Hematopoietic multipotent progenitor cell treated with erythropoietin and hydrocortisone succinate and interleukin-3 and kit ligand, for 17 days (in vitro differentiated cells): Measurements from ENCODE around the gene RASA1.
"Not testable (repeated sequence)": the region's sequence is repeated elsewhere in the genome, so short reads cannot be mapped to it uniquely, and the experiment has no call there.

ENCODE experiments used
- DNase-seq: peaks from one replicate; pipeline ENCODE4 v3.0.0-alpha.2; 2015; ENCODE audit warnings: low spot score

Gene RASA1

DNA sequence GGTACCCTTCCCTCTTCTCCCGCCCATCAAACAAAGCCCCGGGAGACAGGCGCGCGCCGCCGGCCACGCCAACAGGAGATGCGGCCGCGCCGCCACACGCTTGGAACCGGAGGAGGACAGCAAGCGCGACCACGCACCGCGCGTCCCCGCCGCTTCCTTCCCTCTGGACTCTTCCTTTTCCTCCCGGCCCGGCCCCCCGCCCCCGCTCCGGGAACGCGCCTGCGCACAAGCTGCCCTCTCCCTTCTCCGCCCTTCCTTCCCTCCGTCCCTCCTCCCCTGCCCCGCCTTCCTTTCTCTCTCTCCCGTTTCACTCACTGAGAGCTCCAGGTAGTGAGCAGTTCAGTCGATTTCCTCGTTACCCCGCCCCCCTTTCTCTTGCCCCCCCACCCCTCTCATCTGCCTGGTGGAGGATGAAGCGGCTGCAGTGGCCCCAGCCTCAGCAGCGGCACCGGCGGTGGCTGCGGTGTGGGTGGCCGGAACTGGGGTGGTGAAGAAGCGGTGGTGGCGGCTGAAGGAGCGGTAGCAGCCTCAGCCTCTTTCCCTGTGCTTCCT, at the start of gene RASA1:
Gene RASA1 (plus strand): TSS at position 310 of the 552 bp plus-strand sequence. CDS start 569 bp downstream, outside the sequence.
- peak; percentile 73 for DNase-seq

DNA sequence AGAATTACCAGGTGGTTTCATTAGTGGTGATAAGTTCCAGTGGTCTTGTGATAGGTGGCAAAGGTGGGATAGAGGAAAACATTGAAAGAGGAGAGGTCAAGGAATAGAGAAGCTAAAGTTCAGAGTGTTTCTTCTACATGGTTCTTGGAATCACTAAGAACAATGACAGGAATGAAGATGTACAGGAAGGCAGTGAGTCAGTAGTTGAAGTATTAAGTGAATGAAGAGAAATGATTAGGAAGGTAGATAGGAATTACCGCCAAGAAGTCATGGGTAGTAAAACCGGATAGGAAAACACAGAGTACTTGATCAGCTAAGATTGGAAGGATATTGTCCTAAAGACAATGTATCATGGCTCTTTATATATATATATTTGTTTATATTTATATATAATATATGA, 37.9 kb upstream of the RASA1 start:
- no peak for DNase-seq

GRCh38 chr5:87231037-87231808, 36.5 kb upstream of the RASA1 start:
- DNase-seq, result no peak

DNA sequence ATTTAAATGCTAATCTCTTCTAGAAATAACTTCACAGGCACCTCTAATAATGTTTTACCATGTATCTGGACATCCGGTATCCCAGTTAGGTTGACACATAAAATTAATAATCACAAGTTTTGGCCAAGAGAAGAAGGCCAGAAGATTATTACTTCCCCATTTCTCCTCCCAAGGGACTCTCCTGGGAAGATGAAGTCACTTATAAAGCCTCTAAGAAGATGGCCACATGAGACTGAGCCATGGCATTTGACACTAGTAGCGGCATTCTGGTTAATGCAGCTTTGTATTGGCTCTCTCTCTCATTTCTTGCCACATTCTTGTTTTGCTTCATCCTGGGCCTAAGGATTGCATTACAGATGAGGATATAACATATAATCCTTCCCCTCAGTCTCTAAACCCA, 34.5 kb upstream of the RASA1 start:
- no peak for DNase-seq

DNA sequence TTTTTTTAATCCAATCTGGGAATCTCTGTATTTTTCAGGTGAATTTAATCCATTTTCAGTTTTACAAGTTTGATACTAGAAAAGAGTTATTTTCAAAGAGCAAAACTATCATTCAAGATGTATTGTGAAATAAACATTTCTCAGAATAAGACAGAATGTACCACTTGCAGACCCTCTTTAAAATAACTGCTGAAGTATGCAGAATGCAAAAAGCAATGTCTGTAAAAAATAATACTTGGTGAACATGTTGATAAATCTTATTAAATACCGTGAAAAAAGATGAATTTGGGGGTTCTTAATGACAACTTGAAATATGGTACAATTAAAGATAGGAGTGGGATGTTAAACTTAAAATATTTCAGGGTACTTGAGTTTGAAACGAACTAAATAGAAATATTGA, 26.1 kb upstream of the RASA1 start:
- DNase-seq, result no peak

DNA sequence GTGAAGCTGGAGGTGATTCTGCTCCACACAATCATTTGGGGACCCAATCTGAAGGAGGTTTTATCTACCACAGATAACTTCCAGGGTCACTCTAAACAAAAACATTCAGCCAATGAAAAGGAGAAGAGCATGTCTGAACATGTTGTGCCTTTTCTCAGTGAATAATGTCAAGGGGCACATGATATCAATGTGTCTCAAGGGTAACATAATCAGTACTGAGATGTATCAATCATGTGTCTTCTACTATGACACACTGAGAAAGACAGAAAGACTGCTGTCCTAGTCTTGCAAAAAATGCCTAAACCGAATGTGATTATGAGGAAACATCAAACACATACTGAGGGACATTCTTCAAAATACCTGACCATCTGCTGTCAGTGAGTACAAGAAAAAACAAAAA, 25.4 kb upstream of the RASA1 start:
- DNase-seq, result no peak

- no peak for DNase-seq
Observed at GRCh38 chr5:87243161-87243844, 24.4 kb upstream of the RASA1 start.

DNA sequence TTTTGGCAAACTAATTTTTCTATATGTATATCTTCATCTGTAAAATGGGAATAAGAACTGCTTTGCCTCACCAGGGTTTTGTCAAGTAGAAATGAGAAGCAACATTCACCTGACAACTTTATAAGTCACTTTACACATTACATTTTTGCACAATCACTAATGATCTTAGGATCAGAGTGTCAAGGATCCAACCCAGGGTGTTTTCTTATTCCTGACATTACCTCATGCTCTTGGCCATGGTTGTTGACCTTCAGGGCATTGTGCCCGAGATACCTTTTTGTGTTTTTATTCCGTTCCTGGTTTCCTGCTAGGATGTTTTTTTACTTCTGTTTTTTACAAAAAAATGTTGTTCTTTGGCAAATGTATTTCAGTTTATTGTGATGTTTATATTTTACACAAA, 22.2 kb upstream of the RASA1 start:
- DNase-seq, result no peak

DNA sequence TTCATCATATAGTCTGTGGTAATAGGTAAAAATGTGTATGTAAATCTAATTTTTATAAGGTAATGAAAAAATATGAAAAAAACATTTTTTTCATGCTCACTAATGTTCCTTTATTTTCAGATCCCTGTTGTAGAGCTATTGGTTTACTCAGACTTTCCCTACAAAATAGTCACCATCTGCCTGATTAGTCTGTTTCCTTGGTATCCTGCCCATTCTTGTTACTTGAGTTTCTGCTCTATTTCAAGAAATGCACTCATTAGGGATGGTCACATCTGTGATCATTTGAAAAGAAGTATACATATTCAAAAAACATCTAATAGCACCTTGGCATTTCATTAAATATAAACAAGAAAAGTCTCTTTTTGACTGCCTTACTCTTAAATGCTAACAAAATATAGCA, 21.6 kb upstream of the RASA1 start:
- no peak for DNase-seq

DNA sequence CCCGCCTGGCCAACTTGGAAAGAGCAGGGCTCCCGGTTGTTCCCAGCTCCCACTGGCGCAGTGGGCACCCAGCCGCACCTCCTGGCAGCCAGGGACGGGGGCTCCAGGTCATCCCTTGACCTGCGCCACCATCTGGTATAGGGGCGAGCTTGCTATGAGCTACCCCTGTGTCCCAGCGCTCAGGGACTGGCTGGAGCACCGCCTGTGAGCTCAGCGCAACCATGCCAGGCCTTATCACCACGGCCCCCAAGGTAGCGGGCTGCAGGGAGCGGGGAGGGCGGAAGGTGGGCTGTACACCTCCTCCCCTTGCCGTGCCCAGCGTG, 15.4 kb upstream of the RASA1 start:
- no peak for DNase-seq

GRCh38 chr5:87254035-87254434, 13.6 kb upstream of the RASA1 start:
- DNase-seq, result no peak

DNA sequence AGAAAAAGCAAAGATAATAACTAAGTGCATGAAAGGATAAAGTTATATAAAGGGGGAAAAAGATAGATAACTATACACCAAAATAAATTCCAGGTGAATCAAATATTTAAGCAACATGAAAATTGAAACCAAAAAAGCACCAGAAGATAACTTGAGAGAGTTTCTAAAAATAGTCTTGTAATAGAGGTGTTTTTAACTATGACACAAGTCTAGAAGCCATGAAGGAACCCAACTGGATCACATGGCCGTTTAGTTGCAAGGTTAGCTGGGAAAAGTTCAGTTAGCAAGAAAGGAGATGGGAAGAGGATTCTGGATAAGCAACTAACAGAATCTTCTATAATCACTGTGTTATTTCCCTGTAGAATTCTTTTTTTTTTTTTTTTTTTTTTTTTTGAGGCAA, 9.2 kb upstream of the RASA1 start:
- DNase-seq, result no peak

- DNase-seq, result no peak
Observed at GRCh38 chr5:87260604-87261192, 7.0 kb upstream of the RASA1 start.

DNA sequence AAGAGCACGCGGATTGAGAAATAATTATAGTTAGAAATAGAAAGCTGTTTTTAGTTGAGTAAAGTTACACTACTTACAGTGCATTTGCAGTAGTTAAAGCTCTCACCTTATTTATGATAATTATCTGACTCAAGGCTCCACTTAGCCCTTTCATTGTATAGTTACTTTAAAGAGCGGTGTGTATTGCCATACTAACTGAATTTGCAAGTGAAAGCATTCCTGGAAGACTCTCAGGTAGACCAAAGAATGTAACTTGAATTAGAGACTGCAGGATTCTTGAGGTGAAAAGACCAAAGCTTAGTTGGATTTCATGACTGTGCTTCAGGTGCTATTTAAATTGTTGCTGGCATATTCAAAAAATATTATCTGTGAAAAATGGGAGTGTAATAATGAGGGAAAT, 4.2 kb upstream of the RASA1 start:
- no peak for DNase-seq

DNA sequence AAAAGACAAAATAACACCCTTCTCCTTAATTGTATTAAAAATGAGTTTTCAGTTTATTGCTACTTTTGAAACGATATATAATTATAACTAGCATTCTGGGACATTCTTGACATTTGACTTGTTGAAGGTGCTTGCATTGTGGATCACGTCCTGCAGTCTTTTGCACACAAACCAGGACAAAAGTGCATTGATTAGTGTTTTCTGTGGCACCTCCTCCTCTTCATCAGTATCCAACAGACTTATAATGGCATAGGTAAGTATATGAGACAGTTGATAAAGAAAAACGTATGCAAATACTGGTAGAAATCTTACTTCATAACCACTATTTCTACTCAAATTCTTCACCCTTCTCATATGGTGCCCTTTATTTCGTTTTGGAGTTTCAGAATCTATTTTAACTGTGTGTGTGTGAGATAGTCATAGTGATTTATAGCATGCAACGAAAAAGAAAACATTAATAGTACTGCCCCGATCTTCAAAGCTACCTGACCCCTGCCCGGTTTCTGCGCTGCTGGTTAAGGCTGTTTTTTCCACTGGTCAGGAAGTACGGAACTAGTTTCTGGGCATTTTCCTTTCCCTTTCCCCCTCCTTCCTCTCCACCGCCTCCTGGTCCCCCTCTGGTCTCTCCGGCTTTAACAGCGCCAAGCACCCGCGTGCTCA, 639 bp upstream of the RASA1 start:
- no peak for DNase-seq

DNA sequence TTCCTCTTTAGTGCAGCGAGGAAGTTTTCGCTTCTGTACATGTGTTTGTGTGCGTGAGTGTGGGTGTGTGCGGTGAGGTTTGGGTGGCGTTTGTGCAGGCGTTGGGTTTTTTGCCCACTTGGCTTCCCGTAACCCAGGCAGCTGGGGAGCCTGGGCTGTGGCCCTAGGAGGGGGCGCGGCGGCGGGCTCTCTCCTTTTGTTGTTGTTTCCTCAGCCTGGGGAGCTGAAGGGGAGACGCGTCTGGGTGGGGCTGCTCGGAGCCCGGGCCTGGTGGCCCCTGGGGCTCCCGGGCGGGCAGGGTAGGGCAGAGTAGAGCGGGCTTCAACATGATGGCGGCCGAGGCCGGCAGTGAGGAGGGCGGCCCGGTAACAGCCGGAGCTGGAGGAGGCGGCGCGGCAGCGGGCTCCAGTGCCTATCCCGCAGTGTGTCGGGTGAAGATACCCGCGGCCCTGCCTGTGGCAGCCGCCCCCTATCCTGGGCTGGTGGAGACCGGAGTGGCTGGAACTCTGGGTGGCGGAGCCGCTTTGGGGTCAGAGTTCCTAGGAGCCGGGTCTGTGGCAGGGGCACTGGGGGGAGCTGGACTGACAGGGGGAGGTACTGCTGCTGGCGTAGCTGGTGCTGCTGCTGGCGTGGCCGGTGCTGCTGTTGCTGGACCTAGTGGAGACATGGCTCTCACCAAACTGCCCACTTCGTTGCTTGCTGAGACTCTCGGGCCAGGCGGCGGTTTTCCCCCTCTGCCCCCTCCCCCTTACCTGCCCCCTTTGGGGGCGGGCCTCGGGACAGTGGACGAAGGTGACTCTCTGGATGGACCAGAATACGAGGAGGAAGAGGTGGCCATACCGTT, 665 bp downstream of the RASA1 start:
- peak; percentile 63 for DNase-seq

GRCh38 chr5:87268970-87269377, 1.3 kb downstream of the RASA1 start:
- DNase-seq, result no peak

DNA sequence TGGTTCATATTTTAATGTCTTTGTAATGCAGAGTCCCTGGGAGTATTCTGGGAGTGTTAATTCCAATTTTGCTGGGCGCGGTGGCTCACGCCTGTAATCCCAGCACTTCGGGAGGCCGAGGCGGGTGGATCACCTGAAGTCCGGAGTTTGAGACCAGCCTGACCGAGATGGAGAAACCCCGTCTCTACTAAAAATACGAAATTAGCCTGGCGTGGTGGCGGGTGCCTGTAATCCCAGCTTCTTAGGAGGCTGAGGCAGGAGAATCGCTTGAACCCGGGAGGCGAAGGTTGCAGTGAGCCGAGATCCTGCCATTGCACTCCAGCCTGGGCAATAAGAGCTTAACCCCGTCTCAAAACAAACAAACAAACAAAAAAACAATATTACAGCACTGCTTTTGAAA, 3.2 kb downstream of the RASA1 start:
- not testable (repeated sequence) for DNase-seq

- DNase-seq, result no peak
Observed at GRCh38 chr5:87276655-87277054, 9.0 kb downstream of the RASA1 start.

DNA sequence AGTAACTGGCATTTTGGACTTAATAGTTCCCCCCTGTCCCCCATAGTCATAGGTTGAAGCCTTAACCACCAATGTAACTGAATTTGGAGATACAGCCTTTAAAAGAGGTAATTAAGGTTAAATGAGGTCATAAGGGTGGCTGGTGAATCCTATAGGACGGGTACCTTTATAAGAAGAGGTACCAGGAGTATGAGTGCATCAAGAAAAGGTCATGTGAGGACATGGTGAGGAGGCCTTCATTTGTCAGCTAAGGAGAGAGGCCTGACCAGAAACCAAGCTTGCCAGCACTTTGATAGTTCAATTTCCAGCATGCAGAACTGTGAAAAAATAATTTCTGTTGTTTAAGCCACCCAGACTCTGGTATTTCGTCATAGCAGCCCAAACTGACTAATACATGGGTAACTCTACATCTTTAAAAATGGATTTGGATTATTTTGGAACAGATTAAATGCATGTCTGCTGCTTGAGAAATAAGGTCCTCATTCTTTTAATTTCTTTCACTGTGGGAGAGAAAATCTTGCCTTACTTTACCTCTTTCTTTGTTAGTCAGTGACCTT, 9.7 kb downstream of the RASA1 start:
- no peak for DNase-seq

DNA sequence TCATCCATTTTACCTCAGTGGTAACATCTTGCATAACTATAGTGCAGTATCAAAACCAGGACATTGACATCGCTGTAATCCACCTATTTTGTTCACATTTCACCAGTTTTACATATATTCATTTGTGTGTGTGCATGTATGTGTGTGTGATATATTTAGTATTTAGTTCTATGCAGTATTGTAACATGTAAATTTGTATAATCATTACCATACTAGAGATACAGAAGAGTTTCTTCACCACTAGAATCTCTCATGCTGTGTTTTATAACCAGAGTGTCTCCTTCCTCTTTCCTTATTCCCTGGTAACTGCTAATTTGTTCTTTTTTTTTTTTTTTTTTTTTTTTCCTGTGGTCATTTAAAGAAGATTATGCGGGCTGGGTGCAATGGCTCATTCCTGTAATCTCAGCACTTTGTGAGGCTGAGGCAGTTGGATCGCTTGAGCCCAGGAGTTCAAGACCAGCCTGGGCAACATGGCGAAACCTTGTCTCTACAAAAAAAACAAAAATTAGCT, 11.0 kb downstream of the RASA1 start:
- no peak for DNase-seq
